T-helper 22 cell (primary cell): Measurements from ENCODE around the gene LRCH1.

Source experiments
- DNase-seq: peaks from one replicate; pipeline ENCODE4 v3.0.0-alpha.2; 2020; ENCODE audit warnings: low read depth

LRCH1 gene

GRCh38 chr13:46593398-46593797 is 40.4 kb downstream of the LRCH1 start:
- DNase-seq = peak; percentile 26

GRCh38 chr13:46594374-46595078 is 41.6 kb downstream of the LRCH1 start:
- no peak for DNase-seq

- no peak for DNase-seq
These were observed 42.3 kb downstream of the LRCH1 start for GRCh38 chr13:46595136-46595884.

GRCh38 chr13:46595885-46596275 is 42.9 kb downstream of the LRCH1 start:
- no peak for DNase-seq

- DNase-seq = no peak
These were observed 43.5 kb downstream of the LRCH1 start for GRCh38 chr13:46596466-46596865.

- no peak for DNase-seq
These were observed 45.3 kb downstream of the LRCH1 start for GRCh38 chr13:46598140-46598819.

- no peak for DNase-seq
These were observed 45.8 kb downstream of the LRCH1 start for GRCh38 chr13:46598820-46599180.

GRCh38 chr13:46600943-46601311 is 48.0 kb downstream of the LRCH1 start:
- DNase-seq = no peak

- DNase-seq = no peak
These were observed 49.6 kb downstream of the LRCH1 start for GRCh38 chr13:46602531-46602930.

GRCh38 chr13:46603165-46603603 is 50.2 kb downstream of the LRCH1 start:
- DNase-seq = no peak

- no peak for DNase-seq
These were observed 51.4 kb downstream of the LRCH1 start for GRCh38 chr13:46604226-46604990.

- no peak for DNase-seq
These were observed 52.3 kb downstream of the LRCH1 start for GRCh38 chr13:46605076-46605824.

GRCh38 chr13:46605825-46606554 is 53.0 kb downstream of the LRCH1 start:
- DNase-seq = no peak

- no peak for DNase-seq
These were observed 54.0 kb downstream of the LRCH1 start for GRCh38 chr13:46606970-46607369.

- DNase-seq = no peak
These were observed 55.0 kb downstream of the LRCH1 start for GRCh38 chr13:46607768-46608564.

GRCh38 chr13:46609052-46609451 is 56.1 kb downstream of the LRCH1 start:
- no peak for DNase-seq

- no peak for DNase-seq
These were observed 56.8 kb downstream of the LRCH1 start for GRCh38 chr13:46609726-46610125.

- no peak for DNase-seq
These were observed 59.3 kb downstream of the LRCH1 start for GRCh38 chr13:46612267-46612666.

- DNase-seq = no peak
These were observed 60.6 kb downstream of the LRCH1 start for GRCh38 chr13:46613409-46614049.

GRCh38 chr13:46614582-46614981 is 61.6 kb downstream of the LRCH1 start:
- DNase-seq = no peak
